GM18526 (cell line): ENCODE data around the gene HOXD11.

ENCODE experiments used
- POLR2A ChIP-seq: IDR thresholded peaks from 3 replicates; pipeline ENCODE4 v1.6.1; 2011; ENCODE audit not compliant: insufficient read length; ENCODE audit errors: extremely low read depth

The HOXD11 gene

GRCh38 chr2:176115883-176116813 lies 9.1 kb downstream of the HOXD11 start, which contains the start of gene HOXD10:
HOXD10 (plus strand) TSS chr2:176116778; CDS start chr2:176116834, 56 bp downstream.
- no peak for TF ChIP-seq POLR2A

- no peak for TF ChIP-seq POLR2A
Measured at GRCh38 chr2:176117162-176117822, 10.2 kb downstream of the HOXD11 start.

DNA sequence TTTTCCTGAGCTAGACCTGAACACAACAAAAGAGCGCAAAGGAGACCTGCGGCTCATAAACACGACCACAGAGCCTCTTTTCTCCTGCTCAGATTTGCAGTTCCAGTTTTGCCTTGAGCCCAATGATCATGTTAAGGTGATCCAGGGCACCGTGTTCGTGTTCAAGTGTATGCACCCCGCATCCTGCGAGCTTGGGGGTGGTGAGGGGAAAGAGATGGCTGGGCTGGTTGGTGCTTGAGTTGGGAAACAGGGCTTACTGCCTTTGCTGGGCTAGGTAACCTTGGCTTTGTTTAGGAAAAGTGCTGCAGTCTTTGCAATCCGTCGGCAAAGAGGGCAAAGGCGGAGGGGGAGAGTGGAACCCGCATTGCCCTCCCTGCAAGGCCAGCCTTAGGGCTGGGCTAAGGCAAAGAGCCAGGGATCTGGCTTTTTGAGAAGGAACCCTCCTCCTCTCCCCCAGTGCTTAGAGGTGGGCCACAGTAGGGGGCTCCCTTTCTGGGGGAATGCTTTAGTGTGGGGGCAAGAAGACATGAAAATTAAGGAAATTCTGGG lies 10.8 kb downstream of the HOXD11 start:
- no peak for TF ChIP-seq POLR2A

DNA sequence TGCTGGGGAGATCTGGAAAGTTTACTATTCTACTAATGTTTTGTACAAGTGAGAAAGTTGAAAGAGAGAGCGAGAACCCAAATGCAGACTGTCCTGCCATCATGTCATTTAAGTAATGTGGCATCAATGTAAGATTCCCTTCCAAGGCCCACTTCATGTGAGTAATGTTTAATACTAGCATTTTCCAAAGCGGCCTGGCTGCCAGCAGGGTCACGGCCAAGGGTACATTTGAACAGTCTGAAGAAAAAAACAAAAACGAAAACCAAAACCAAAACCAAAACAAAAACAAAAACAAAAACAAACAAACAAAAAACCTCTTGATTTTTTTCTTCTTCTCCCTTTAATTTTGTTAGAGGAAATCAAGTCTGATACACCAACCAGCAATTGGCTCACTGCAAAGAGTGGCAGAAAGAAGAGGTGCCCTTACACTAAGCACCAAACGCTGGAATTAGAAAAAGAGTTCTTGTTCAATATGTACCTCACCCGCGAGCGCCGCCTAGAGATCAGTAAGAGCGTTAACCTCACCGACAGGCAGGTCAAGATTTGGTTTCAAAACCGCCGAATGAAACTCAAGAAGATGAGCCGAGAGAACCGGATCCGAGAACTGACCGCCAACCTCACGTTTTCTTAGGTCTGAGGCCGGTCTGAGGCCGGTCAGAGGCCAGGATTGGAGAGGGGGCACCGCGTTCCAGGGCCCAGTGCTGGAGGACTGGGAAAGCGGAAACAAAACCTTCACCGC lies 11.7 kb downstream of the HOXD11 start:
- no peak for TF ChIP-seq POLR2A

DNA sequence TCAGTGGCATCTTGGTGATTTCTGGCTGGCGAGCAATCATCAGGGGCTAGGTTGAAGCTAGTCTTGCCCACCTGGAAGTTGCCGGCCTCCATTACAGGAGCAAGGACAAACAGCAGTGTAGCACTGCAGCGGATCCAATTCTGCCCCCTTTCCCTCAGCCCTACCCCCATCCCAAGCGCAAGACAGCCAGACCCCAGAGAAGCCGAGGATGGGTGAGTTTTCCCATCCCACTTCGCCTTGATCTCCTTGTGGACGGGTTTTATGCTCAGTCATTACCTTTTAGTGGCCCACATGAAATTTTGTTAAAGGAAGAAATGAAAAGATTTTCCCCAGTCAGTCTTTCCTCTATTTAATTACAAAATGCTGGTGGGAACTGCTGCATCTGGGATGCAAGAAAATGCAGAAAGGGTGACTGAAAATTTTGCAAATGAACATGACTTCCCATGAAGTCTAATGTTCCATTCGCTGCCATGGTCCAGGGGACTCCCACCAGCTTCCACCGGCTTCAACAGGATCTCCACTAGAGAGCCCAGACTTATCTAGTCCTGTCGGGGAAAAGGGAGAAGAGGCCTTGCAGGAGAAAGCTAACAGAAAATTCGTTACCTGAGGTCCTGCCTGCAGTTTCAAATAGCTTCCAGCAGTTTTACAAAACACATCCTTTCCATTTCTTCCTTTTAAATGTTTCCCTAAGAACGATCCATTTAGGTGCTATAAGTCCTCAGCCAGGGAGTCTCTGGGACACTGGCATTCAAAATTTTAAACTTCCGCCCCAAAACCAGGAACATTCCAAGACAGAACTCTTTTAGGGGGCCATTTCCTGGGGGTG lies 13.5 kb downstream of the HOXD11 start:
- no peak for TF ChIP-seq POLR2A

- no peak for TF ChIP-seq POLR2A
Measured at GRCh38 chr2:176121190-176122051, 14.3 kb downstream of the HOXD11 start.

DNA sequence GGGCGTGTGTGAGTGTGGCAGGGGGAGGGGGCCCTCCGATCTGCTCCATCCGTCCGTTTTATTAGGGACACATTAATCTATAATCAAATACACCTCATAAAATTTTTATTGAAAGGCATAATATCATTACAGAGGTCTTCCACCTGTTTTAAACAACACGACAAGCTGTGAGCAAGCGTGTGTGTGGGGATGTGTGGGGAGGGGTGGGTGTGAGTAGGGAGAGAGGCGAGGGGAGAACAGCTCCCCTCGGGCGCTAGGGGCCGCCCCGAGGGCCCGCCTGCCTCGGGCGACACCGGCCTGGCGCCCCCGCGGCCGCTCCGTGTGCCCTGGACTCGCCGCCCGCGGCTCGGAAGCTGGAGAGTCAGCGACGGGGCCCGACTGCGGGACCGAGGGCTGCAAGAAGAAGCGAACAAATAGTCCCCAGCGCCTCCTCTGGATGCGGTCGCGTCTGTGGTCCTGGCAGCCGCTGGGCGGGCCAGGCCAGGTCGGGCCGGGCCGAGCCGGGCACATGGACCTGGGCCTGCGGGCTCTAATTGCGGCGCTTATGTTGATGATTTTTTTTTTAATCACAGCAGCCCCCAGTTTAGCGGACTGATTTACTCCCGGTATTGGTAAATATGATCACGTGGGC lies 15.1 kb downstream of the HOXD11 start:
- no peak for TF ChIP-seq POLR2A

- TF ChIP-seq POLR2A = no peak
Measured at GRCh38 chr2:176122683-176123410, 15.8 kb downstream of the HOXD11 start, which contains the start of gene HOXD9. HOXD9 (plus strand) TSS chr2:176122719; CDS start chr2:176122769, 50 bp downstream.

- TF ChIP-seq POLR2A = no peak
Measured at GRCh38 chr2:176123411-176124109, 16.5 kb downstream of the HOXD11 start.

- TF ChIP-seq POLR2A = no peak
Measured at GRCh38 chr2:176124110-176124946, 17.2 kb downstream of the HOXD11 start.
